Measurements from ENCODE around the gene WDR45B.
A peak's percentile ranks its signal among the peaks of the same experiment; 100 is the strongest.
"Not testable (repeated sequence)": the region's sequence is repeated elsewhere in the genome, so short reads cannot be mapped to it uniquely, and the experiment has no call there.

The WDR45B gene

DNA sequence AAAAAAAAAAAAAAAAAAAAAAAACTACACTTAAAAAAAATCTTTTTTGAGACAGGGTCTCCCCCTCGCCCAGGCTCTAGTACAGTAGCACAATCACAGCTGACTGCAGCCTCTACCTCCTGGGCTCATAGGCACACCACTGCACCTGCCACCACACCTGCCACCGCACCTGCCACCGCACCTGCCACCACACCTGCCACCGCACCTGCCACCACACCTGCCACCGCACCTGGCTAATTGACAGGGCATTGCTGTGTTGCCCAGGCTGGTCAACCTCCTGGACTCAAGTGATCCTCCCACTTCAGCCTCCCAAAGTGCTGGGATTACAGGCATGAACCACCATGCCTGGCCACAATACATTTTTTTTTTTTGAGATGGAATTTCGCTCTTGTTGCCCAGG is 17.6 kb upstream of the WDR45B start:
- no peaks in the 10 kb centered on the region for H3K27me3 Mint-ChIP-seq
- no peak for ATAC-seq
- no peak overlapping the region for H3K27ac Mint-ChIP-seq
- no peaks in the 10 kb centered on the region for H3K36me3 Mint-ChIP-seq
- no peak overlapping the region for H3K4me3 Mint-ChIP-seq
- H3K4me1 Mint-ChIP-seq: peaks cover 8% of the 10 kb centered on the region
- H3K9me3 Mint-ChIP-seq: no peaks in the 10 kb centered on the region

DNA sequence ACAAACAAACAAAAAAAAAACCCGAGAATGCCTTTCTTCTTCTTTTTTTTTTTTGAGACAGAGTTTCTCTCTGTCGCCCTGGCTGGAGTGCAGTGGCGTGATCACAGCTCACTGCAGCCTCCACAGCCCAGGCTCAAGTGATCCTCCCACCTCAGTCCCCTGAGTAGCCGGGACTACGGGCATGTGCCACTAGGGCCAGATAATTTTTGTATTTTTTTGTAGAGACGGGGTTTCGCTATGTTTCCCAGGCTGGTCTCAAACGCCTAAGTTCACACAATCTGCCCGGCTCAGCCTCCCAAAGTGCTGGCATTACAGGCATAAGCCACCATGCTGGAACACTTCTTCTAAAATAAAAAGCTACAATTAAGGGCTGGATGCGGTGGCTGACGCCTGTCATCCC is 17.0 kb upstream of the WDR45B start:
- Mint-ChIP-seq H3K4me1 (peaks cover 8% of the 10 kb centered on the region), H3K27me3 (no peaks in the 10 kb centered on the region), H3K9me3 (no peaks in the 10 kb centered on the region), H3K27ac (no peak overlapping the region), H3K36me3 (no peaks in the 10 kb centered on the region), H3K4me3 (no peak overlapping the region)
- no peak for ATAC-seq

DNA sequence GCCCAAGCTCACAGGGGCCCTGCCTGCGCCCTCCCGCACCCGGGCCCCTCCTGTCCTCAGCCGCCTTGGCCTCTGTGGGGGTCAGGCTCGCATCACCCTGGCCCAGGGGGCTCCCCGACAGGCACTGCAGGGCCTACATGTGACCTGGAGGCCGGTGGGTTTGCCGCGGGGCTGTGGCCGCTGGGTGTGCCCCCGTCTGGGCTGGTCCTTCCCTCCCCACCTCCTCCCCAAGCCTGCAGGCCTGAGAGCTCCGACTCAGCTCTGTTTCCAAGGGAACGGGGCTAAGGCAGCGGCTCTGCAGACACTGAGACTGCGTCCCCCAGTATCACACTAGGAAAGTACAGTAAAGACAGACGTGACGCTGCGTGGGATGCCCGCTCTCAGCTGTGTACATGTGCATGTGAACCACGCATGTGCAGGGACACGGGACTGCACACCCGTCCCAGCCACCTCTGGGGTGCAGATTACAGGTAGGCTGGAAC is 16.5 kb upstream of the WDR45B start:
- H3K27me3 Mint-ChIP-seq: no peaks in the 10 kb centered on the region
- H3K9me3 Mint-ChIP-seq: no peaks in the 10 kb centered on the region
- H3K4me3 Mint-ChIP-seq: no peak overlapping the region
- ATAC-seq: no peak
- H3K36me3 Mint-ChIP-seq: no peaks in the 10 kb centered on the region
- no peak overlapping the region for H3K27ac Mint-ChIP-seq
- H3K4me1 Mint-ChIP-seq: peaks cover 8% of the 10 kb centered on the region

DNA sequence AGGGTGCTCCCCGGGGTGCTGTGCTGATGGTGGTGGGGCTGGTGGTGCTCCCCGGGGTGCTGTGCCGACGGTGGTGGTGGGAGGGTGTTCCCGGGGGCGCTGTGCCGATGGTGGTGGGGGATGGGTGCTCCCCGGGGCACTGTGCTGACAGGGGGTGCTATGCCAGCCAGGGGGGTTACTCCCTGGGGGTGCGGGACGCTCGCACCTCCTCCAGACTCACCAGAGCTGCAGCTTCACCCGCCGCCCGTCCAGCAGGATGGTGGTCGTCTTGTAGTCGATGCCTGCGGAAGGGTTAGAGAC is 16.0 kb upstream of the WDR45B start:
- H3K27ac Mint-ChIP-seq: no peak overlapping the region
- H3K27me3 Mint-ChIP-seq: no peaks in the 10 kb centered on the region
- H3K4me3 Mint-ChIP-seq: no peak overlapping the region
- peaks cover 8% of the 10 kb centered on the region for H3K4me1 Mint-ChIP-seq
- H3K9me3 Mint-ChIP-seq: no peaks in the 10 kb centered on the region
- peak; percentile 42 for ATAC-seq
- no peaks in the 10 kb centered on the region for H3K36me3 Mint-ChIP-seq

DNA sequence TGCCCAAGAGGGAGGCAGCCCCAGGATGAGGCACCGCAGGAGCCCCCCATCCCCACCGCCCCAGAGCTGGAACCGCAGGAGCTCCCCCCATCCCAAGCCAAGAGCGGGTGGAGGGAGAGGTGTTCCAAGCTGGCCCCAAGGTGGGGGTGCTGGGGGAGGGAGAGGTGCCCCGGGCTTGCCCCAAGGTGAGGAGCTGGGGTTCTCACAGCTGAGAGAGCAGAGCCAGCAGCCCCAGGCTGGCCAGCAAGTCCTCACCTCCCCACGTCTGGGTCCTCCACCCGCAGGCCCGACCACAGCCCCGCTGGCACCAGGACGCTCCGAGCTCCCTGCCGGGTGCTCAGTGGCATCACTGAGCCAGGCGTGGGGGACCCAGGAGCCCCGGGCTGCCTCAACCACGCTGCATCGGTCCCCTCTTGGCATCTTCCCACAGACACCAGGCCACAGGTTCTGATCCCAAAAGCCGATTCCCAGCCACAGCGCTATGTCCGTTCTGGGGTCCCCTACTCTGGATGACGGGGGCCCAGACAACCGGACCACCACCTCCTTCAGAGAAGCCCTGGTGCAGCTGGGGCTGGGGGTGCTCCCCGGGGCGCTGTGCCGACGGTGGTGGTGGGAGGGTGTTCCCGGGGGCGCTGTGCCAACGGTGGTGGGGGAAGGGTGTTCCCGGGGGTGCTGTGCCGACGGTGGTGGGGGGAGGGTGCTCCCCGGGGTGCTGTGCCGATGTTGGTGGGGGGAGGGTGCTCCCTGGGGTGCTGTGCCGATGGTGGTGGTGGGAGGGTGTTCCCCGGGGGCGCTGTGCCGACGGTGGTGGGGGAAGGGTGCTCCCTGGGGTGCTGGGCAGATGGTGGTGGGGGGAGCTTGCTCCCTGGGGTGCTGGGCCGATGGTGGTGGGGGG is 15.4 kb upstream of the WDR45B start:
- no peak overlapping the region for H3K4me3 Mint-ChIP-seq
- no peak overlapping the region for H3K27ac Mint-ChIP-seq
- peaks cover 5% of the 10 kb centered on the region for H3K4me1 Mint-ChIP-seq
- no peaks in the 10 kb centered on the region for H3K9me3 Mint-ChIP-seq
- no peaks in the 10 kb centered on the region for H3K36me3 Mint-ChIP-seq
- ATAC-seq: peak; percentile 31
- H3K27me3 Mint-ChIP-seq: no peaks in the 10 kb centered on the region

DNA sequence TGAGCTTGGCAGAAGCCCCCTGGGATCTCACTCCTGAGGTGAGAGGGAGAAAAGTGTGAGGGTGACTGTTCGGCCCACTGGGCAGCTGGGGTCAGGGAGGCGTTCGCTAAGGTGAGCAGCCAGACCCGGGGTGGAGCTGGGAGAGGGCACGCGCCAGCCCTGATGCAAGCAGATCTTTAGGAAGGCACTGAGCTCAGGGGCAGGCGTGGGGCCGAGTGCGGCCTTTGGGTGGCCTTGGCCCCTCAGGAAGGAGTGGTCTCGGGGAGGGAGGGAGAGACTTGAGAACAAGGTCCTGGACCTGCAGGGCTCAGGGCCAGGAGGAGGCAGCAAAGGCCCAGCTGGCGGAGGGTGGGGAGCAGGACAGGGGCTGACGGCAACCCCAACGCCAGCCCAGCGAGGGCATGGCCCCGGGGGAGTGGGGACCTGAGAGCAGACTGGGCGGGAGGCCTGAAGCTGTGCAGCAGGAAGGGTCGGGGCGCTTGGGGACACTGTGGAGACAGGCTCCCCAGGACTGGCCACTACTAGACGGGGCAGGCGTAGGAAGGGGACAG is 14.5 kb upstream of the WDR45B start:
- ATAC-seq: peak; percentile 37
- Mint-ChIP-seq H3K27ac (no peak overlapping the region), H3K36me3 (no peaks in the 10 kb centered on the region), H3K4me3 (no peak overlapping the region), H3K27me3 (no peaks in the 10 kb centered on the region), H3K9me3 (no peaks in the 10 kb centered on the region), H3K4me1 (no peaks in the 10 kb centered on the region)

DNA sequence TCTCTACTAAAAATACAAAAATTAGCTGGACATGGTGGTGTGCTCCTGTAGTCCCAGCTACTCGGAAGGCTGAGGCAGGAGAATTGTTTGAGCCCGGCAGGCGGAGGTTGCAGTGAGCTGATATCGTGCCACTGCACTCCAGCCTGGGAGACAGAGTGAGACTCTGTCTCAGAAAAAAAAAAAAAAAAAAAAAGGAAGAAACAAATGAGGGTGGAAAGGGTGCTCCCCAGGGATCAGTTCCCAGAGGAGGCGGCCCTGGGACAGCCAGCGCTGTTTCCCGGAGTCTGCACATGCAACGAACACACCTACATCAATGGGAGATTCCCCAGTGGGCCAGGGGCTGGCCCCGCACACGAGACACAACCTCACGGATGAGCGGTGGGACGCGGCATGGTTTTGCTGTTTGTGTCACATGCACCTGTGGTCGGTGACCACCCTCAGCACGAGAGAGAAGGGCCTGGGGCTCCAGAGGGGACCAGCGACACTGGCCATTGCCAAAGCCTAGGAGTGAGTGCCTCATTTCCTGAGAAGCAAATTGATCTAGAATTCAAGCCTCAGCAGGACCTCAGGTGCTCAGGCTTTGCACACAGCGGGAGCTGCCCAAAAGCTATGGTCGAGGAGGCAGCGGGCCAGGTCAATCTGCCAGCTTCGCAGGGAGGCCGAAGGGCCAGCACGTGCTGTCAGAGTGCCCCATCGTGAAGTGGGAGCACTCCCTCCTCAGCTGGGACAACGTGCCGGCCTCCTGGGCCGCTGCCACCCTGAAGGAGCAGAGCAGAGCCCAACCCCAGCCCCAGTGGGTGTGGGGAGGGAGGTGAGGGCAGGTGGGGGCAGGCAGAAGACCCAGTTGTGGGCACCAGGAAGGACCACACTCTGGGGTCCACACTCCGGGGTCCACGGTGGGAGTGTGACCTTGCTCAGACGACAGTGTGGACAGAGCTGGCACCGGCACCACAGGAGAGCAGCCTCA is 13.8 kb upstream of the WDR45B start:
- Mint-ChIP-seq H3K9me3 (no peaks in the 10 kb centered on the region), H3K4me1 (no peaks in the 10 kb centered on the region), H3K36me3 (peaks cover 4% of the 10 kb centered on the region), H3K27me3 (no peaks in the 10 kb centered on the region), H3K27ac (no peak overlapping the region), H3K4me3 (no peak overlapping the region)
- no peak for ATAC-seq

DNA sequence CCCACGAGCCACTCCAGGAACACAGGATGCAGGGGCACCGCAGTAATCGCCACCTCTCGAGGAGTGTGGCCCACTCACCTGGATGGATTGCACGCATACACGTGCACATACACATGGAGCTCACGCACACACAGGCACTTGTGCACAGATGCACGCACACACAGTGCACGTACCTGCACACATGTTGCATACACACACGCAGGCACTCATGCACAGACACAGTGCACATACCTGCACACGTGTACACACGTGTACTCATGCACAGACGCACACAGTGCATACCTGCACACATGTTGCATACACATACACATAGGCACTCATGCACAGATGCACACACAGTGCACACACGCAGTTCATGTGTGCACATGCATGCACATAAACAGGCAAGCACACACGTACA is 11.6 kb upstream of the WDR45B start:
- Mint-ChIP-seq H3K4me3 (no peak overlapping the region), H3K4me1 (peaks cover 4% of the 10 kb centered on the region), H3K27ac (no peak overlapping the region), H3K27me3 (no peaks in the 10 kb centered on the region), H3K36me3 (peaks cover 4% of the 10 kb centered on the region), H3K9me3 (no peaks in the 10 kb centered on the region)
- no peak for ATAC-seq

DNA sequence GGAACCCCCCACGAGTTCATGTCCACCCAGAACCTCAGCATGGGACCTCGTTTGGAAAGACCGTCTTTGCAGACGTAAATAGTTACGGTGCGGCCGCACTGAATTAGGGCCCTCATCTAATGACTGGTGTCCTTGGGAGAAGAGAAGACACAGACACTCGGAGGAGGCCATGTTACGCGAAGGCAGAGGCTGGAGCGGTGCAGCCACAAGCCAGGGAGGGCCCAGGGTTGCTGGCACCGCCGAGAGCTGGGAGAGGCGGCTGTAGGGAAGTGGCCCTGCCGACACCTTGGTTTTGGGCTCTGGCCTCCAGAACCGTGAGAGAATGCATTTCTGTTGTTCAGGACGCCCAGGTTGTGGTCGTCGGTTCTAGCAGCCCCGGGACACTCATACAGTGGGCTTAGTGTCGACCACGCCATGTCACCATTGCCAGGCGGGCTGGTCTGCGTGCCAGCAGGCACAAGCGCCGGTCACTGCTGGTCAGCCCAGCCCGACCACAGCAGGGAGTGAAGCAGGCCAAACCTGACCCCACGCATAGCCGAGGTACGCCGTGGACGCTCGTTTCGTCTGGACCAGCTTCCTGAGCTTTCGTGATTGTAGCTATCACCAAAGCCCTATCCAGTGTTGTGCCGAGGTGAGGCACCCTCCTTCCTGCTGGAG is 10.7 kb upstream of the WDR45B start:
- peaks cover 4% of the 10 kb centered on the region for H3K36me3 Mint-ChIP-seq
- peaks cover 4% of the 10 kb centered on the region for H3K4me1 Mint-ChIP-seq
- no peaks in the 10 kb centered on the region for H3K27me3 Mint-ChIP-seq
- no peak overlapping the region for H3K4me3 Mint-ChIP-seq
- no peaks in the 10 kb centered on the region for H3K9me3 Mint-ChIP-seq
- ATAC-seq: no peak
- H3K27ac Mint-ChIP-seq: no peak overlapping the region

DNA sequence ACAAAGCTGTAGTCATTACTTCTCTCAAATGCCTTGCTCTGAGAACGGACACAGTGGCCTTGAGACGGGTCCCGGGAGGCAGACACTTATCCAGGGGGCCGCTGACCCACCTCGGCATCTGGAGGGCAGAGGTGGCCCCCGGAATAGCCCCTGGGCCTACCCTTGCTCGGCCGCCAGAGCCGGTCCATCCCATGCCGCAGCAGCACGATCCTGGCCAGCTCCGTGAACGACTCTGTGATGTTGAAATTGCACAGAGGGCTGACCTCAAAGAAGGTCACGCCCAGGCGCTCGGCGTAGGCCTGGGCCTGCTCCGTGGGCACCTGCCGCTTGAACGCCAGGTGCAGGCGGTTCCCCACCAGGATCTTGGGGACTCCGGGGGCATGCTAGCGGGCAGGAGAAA is 10.1 kb upstream of the WDR45B start:
- no peak overlapping the region for H3K4me3 Mint-ChIP-seq
- H3K9me3 Mint-ChIP-seq: no peaks in the 10 kb centered on the region

DNA sequence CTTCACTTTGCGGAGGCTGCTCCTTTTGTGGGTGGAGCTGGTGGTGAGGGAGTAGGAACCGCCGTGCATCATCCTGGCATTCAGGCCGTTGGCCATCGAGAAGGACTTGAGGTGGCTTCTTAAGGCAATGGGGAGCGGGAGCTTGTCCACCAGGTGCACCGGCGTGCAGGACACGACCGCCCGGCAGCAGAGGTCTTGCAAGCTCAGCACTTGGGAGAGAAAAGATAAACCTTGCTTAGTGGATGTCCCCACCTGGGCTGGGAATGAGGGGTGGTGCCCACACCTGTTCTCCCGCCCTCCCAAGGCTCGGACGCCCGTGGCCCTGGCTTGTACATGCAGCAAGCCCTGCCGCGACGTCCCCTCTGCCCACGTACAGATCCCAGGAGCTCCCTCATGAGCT is 9.7 kb upstream of the WDR45B start:
- H3K4me3 Mint-ChIP-seq: no peak overlapping the region
- ATAC-seq: no peak
- H3K36me3 Mint-ChIP-seq: peaks cover 4% of the 10 kb centered on the region
- H3K27me3 Mint-ChIP-seq: no peaks in the 10 kb centered on the region
- no peaks in the 10 kb centered on the region for H3K9me3 Mint-ChIP-seq
- no peak overlapping the region for H3K27ac Mint-ChIP-seq
- peaks cover 4% of the 10 kb centered on the region for H3K4me1 Mint-ChIP-seq

More for the DNA sequence above, 10.1 kb upstream of the WDR45B start:
- no peak overlapping the region for H3K27ac Mint-ChIP-seq
- peaks cover 4% of the 10 kb centered on the region for H3K4me1 Mint-ChIP-seq
- H3K36me3 Mint-ChIP-seq: peaks cover 4% of the 10 kb centered on the region
- no peak for ATAC-seq
- no peaks in the 10 kb centered on the region for H3K27me3 Mint-ChIP-seq

DNA sequence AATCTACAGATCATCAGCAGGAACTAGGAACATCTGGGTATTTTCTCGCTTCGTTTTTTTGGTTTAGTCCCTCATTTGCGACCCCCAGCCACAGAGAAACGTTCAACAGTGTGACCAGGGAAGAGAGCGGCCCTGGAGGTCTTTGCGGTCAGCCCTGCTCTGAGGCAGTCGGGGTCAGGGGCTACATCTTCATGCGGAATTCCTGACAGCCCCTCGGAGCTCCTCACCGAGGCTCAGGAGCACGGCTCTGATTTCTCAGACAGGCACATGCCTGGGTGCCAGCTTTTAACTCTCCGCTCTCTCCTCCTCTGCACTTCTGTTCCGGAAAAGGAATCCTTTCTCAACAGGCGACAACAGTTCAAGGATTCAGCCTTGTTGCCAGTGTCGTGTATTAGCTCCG is 8.0 kb upstream of the WDR45B start:
- no peak overlapping the region for H3K27ac Mint-ChIP-seq
- H3K27me3 Mint-ChIP-seq: no peaks in the 10 kb centered on the region
- peaks cover 4% of the 10 kb centered on the region for H3K4me1 Mint-ChIP-seq
- H3K36me3 Mint-ChIP-seq: peaks cover 4% of the 10 kb centered on the region
- H3K4me3 Mint-ChIP-seq: no peak overlapping the region
- no peaks in the 10 kb centered on the region for H3K9me3 Mint-ChIP-seq
- no peak for ATAC-seq

DNA sequence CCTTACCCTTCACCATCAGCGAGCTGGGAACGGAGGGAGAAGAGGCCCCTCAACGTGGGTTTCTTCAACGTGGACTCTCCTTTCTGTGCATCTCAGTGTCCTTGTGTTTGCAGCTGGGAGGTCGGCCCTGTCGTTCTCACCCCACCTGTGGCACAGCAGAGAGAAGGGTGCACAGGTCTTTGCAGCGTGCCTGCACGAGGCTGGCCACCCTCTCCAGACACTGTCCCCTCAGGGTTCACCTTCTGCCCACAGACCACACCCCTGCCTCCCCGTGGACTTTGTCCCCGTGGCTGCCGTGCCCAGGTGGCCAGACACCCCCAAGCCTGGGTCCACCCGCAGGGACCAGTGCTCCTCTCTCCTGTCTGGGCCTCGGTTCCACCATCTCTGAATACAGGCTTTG is 7.3 kb upstream of the WDR45B start:
- no peak for ATAC-seq
- H3K4me3 Mint-ChIP-seq: no peak overlapping the region
- H3K27me3 Mint-ChIP-seq: no peaks in the 10 kb centered on the region

DNA sequence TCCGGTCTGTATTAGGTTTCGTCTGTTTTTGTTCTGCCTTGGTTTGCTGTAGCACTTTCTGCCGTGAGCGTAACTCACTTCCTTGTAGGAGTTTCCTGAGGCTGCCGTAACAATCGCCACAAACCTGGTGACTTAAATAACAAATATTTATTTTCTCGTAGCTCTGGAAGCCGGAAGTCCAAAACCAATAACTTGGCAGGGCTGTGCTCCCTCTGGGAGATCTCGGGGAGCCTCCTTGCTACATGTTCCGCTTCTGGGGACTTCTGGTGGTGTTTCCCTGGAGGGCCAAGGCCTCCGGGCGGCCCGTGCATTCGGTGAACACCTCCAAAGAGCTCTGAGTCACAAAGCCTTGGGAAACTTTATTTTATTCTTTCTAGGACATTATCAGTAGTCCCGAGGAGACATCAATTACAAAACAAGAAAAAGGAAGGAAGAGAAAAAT is 6.8 kb upstream of the WDR45B start:
- ATAC-seq: no peak
- Mint-ChIP-seq H3K4me3 (no peak overlapping the region), H3K27me3 (no peaks in the 10 kb centered on the region), H3K4me1 (peaks cover 4% of the 10 kb centered on the region), H3K9me3 (no peaks in the 10 kb centered on the region), H3K36me3 (peaks cover 4% of the 10 kb centered on the region), H3K27ac (peak overlapping the region; percentile 58)

More for the DNA sequence above, 7.3 kb upstream of the WDR45B start:
- Mint-ChIP-seq H3K9me3 (no peaks in the 10 kb centered on the region), H3K27ac (peak overlapping the region; percentile 58), H3K36me3 (peaks cover 4% of the 10 kb centered on the region), H3K4me1 (peaks cover 4% of the 10 kb centered on the region)

DNA sequence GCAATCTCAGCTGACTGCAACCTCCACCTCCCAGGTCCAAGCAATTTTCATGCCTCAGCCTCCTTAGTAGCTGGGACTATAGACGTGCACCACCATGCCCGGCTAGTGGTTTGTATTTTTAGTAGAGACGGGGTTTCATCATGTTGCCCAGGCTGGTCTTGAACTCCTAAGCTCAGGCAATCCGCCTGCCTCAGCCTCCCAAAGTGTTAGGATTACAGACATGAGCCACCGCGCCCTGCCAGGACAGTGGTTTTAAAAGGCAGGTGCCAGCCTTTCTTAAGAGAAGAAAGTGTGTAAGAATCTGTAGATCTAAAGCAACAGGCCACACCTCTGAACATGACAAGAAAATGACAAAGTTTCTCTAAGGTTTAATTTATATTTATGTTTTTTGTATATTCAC is 6.4 kb upstream of the WDR45B start:
- H3K27ac Mint-ChIP-seq: peak overlapping the region; percentile 58
- not testable (repeated sequence) for ATAC-seq, H3K27me3 Mint-ChIP-seq, H3K36me3 Mint-ChIP-seq, H3K9me3 Mint-ChIP-seq, H3K4me3 Mint-ChIP-seq, H3K4me1 Mint-ChIP-seq

All from stimulated activated memory B cell treated with anti-CD40 and anti-IgM and Interleukin-4, amounts not matched to agents 10 μg/mL and 1 μg/mL and 100 μg/mL, for 72 hours (primary cell).